ENCODE results near the gene OGT.
A peak's percentile ranks its signal among the peaks of the same experiment; 100 is the strongest.

OGT gene

DNA sequence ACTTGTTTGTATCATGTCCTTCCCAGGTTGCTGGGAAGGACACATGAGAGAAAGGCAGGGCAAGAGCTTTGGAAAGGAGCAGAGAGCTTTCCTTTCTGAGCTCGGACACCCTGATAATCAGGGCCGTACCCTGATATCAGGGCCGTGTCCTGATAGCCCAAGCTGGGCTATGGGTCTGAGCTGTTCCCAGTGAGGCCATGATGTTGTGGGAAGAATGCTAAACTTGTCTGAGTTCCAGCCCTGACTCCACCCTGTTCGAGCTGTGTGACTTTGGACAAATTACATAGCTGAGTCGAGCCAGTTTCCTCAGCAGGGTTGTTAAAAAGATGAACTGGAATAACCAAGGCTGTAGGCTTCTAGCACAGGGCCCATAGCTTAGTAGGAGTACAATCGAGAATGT is 88.7 kb downstream of the OGT start:
- DNase-seq = no peak

DNA sequence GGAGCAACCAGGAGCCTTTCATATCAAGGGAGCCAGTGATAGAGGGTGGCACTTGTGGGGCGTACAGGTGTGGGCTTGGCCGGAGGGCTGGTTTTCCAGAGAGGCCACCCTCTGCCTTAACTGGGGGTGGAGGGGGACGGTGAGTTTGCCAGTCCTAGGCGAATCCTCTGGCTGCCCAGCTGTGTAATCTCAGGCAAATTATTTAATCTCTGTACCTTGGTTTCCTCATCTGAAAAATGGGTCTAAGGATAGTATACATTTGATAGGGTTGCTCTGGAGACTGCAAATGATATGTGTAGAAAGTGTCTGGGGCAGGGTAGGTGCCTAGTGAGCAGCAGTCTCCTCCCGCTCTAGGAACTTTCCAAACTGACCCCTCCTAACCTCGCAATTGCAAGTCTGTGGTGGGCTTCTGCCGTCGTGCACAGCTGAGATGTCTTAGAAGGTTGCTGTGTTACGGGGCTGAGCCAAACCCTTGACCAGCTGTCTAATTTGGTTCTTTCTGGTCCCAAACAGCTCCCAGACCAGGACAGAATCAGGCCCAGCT is 89.2 kb downstream of the OGT start:
- no peak for DNase-seq

DNA sequence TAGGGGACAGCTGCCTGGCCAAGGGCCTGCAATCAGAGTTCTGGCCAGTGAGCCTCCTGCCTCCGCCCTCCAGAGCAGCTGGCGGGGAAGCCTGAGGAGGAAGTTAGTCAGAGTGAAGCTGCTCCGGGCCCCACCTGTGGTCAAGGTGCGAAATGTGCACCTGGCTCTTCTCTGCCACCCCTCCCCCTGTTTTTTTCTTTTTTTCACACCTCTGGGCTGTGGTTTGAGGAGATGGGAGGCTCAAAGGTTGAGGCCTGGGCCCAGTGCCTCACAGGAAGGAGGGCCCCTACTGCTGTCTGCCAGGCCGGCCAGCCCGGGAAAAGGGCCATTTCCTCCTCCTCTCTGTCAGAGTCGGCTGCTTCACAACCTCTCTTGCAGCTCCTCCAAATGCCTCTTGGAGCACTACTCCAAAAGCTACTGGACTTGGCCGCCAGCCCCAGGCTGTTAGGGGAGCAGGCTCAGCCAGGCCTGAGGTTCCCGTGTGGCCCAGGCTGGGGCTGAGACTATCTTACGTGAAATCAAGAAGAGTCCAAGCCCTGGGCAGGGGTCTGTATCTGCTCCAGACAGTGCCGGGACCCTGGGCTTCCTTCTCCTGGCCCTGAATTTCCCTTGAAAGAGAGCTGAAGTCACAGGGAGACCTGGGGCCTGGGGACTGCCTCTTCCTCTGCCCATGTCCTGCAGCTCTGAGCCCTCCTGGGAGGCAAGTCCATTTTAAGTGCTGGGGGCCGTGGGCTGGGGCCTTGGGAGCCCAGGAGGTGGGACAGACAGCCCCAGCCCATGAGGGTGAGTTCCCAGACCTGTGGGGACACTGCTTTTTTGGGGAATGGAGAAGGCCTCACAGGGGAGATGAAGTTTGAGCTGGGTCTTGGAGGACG is 89.9 kb downstream of the OGT start:
- DNase-seq = peak in 41 of 56 donors; percentile 1 to 68 (median 19)

DNA sequence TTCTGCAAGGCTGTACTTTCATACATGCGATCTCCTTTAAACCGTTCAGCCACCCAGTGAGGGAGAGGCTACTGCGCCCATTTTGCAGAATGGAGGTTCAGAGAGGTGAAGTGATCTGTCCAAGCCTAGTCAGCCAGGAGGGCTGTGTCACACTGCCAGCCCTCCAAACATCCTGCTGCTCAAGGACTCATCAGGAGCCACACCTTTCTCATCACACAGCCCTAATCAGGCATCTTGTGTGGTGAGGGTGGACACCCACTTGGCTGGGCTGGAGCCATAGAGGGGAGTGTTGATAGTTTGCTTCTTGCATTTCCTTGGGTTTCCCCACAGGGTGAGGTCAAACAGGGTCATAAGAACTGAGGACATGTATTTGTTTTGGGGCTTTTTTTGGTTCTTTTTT is 90.8 kb downstream of the OGT start:
- DNase-seq = no peak

DNA sequence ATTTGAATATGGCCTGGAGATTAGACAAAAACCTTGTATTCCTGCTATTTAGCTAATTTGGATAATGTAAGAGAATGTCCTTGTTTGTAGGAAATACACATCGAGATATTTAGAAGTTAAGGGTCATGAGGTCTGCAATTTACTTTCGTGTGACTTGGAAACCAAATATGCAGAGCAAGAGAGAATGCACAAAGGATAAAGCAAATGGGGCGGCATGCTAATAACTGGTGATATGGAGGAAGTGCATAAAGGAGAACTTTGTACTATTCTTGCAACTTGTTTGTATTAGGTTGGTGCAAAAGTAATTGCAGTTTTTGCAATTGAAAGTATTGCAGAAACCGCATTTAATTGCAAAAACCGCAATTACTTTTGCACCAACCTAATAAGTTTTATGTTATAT is 92.6 kb downstream of the OGT start:
- no peak for DNase-seq
